GM18498 (cell line): ENCODE data around the gene OGFR.

Experiments used
- ATAC-seq: cut with Tn5 transposase; IDR thresholded peaks from one replicate; pipeline ENCODE4 v1.9.1; 2021; ENCODE audit warnings: mild to moderate bottlenecking, moderate library complexity; ENCODE audit not compliant: unreplicated experiment

The OGFR gene

GRCh38 chr20:62782149-62782892 is 22.3 kb upstream of the OGFR start:
- ATAC-seq, result no peak

GRCh38 chr20:62782893-62783278 is 21.7 kb upstream of the OGFR start:
- ATAC-seq, result no peak

GRCh38 chr20:62784497-62784896 is 20.1 kb upstream of the OGFR start:
- no peak for ATAC-seq

- ATAC-seq, result no peak
These were observed 19.2 kb upstream of the OGFR start for GRCh38 chr20:62785393-62785792.

GRCh38 chr20:62786157-62786556 is 18.5 kb upstream of the OGFR start:
- ATAC-seq, result no peak

- ATAC-seq, result no peak
These were observed 17.3 kb upstream of the OGFR start for GRCh38 chr20:62787321-62787720.

GRCh38 chr20:62787866-62788265 is 16.8 kb upstream of the OGFR start:
- ATAC-seq, result no peak

- ATAC-seq, result no peak
These were observed 16.0 kb upstream of the OGFR start for GRCh38 chr20:62788607-62789006.

- no peak for ATAC-seq
These were observed 14.6 kb upstream of the OGFR start for GRCh38 chr20:62790075-62790474.

GRCh38 chr20:62791301-62792181 is 13.1 kb upstream of the OGFR start:
- no peak for ATAC-seq

GRCh38 chr20:62792182-62792939 is 12.3 kb upstream of the OGFR start:
- ATAC-seq, result no peak

GRCh38 chr20:62792940-62793756 is 11.5 kb upstream of the OGFR start:
- ATAC-seq, result no peak

- no peak for ATAC-seq
These were observed 11.0 kb upstream of the OGFR start for GRCh38 chr20:62793757-62794006.

GRCh38 chr20:62794007-62794724 is 10.5 kb upstream of the OGFR start:
- ATAC-seq, result peak; percentile 72

- ATAC-seq, result no peak
These were observed 9.4 kb upstream of the OGFR start for GRCh38 chr20:62795023-62795761.

- no peak for ATAC-seq
These were observed 7.7 kb upstream of the OGFR start for GRCh38 chr20:62796699-62797491.

- no peak for ATAC-seq
These were observed 6.7 kb upstream of the OGFR start for GRCh38 chr20:62797671-62798532.

GRCh38 chr20:62799036-62799435 is 5.6 kb upstream of the OGFR start:
- no peak for ATAC-seq
